MM.1S (cell line): ENCODE data around the gene HPS4.

Experiments used
- CTCF ChIP-seq: fragments of 300-600 bp; sonication (generic); IDR thresholded peaks from 2 replicates; pipeline ENCODE4 v1.5.1; 2016; ENCODE audit warnings: antibody characterized with exemption, low read length, mixed read lengths
- EZH2 ChIP-seq: fragments of 300-600 bp; sonication (generic); optimal IDR thresholded peaks from 2 replicates; pipeline ENCODE3; 2017; ENCODE audit warnings: low read depth, mild to moderate bottlenecking, antibody characterized with exemption, low read length, mixed read lengths
- EZH2phosphoT487 ChIP-seq: fragments of 300-600 bp; sonication (generic); IDR thresholded peaks from 2 replicates; pipeline ENCODE4 v1.6.1; 2018; ENCODE audit warnings: antibody characterized with exemption, low read length

DNA sequence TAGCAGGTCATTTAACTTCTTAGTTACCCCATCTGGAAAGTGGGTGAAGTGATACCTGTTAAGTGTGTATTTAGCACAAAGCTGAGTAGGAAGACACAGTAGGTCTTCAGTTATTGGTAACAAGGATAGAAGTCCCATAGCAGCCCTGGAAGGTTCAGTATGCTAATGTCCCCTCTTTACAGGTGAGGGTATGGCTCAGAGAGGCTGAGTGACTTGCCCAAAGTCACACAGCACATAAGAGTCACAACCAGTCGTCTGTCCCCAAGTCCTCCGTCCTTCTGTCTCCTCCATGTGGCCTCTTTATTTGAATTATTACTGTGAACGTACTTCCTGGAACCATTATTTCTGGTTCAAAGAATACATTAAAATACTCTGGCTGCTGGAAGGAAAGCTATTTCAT is 44.0 kb downstream of the HPS4 start:
- no peak for TF ChIP-seq CTCF
- no peak for TF ChIP-seq EZH2
- no peak for TF ChIP-seq EZH2phosphoT487
